Osteoblast (primary cell): ENCODE results near the gene SMPD3. TPM values are rescaled to one million over a fixed set of nuclear protein-coding genes. Genes with fewer than 3 reads are reported as not detected.

ENCODE experiments used
- DNase-seq: peaks from one replicate; pipeline ENCODE4 v3.0.0; 2011; ENCODE audit warnings: low spot score, mixed read lengths; ENCODE audit not compliant: insufficient read length; ENCODE audit errors: missing footprints
- H2AFZ ChIP-seq: 2 replicates; pipeline ENCODE4 v1.6.0; 2011; ENCODE audit warnings: mild to moderate bottlenecking, low read length
- H3K27ac ChIP-seq: 2 replicates; pipeline ENCODE4 v1.5.1; 2011; ENCODE audit warnings: mild to moderate bottlenecking, low read depth, low read length, moderate library complexity
- H3K27me3 ChIP-seq: 2 replicates; pipeline ENCODE4 v1.6.0; 2012; ENCODE audit warnings: mild to moderate bottlenecking, control low read depth, inconsistent platforms, low read length, moderate library complexity; ENCODE audit not compliant: insufficient read depth
- H3K36me3 ChIP-seq: 2 replicates; pipeline ENCODE4 v1.5.1; 2011; ENCODE audit warnings: mild to moderate bottlenecking, low read length, control low read depth, moderate library complexity; ENCODE audit not compliant: insufficient read depth
- H3K4me1 ChIP-seq: 2 replicates; pipeline ENCODE4 v1.5.1; 2011; ENCODE audit warnings: mild to moderate bottlenecking, low read length, control low read depth, moderate library complexity; ENCODE audit not compliant: insufficient read depth
- H3K4me2 ChIP-seq: 2 replicates; pipeline ENCODE4 v1.6.0; 2011; ENCODE audit warnings: mild to moderate bottlenecking, low read length; ENCODE audit not compliant: insufficient read depth
- H3K4me3 ChIP-seq: fragments of 200-600 bp; sonication (generic); 3 replicates; pipeline ENCODE4 v1.5.1; 2012; ENCODE audit warnings: mild to moderate bottlenecking, low read length, inconsistent platforms; ENCODE audit not compliant: insufficient read depth
- H3K79me2 ChIP-seq: 2 replicates; pipeline ENCODE4 v1.6.0; 2012; ENCODE audit warnings: mild to moderate bottlenecking, low read length, control low read depth, inconsistent platforms; ENCODE audit not compliant: insufficient read depth
- H3K9me3 ChIP-seq: 2 replicates; pipeline ENCODE4 v1.5.1; 2011; ENCODE audit warnings: low read depth, low read length, control low read depth
- H4K20me1 ChIP-seq: 2 replicates; pipeline ENCODE4 v1.6.0; 2012; ENCODE audit warnings: mild to moderate bottlenecking, low read length, control low read depth; ENCODE audit not compliant: insufficient read depth
- total RNA-seq: library from RNA; depleted of rRNA; stranded (reverse); fragments of >200 nt; gene quantifications from 2 replicates; pipeline ENCODE4 v1.2.3, GENCODE V29; 2012
- TF ChIP-seq, protein P1 (sequence below): IDR thresholded peaks from 2 replicates; pipeline ENCODE4 v1.5.1; 2011; ENCODE audit warnings: mild to moderate bottlenecking, low read depth, low read length, moderate library complexity; ENCODE audit errors: extremely low read depth

SMPD3 gene
- total RNA-seq, 1 donor: 0.72 TPM

DNA sequence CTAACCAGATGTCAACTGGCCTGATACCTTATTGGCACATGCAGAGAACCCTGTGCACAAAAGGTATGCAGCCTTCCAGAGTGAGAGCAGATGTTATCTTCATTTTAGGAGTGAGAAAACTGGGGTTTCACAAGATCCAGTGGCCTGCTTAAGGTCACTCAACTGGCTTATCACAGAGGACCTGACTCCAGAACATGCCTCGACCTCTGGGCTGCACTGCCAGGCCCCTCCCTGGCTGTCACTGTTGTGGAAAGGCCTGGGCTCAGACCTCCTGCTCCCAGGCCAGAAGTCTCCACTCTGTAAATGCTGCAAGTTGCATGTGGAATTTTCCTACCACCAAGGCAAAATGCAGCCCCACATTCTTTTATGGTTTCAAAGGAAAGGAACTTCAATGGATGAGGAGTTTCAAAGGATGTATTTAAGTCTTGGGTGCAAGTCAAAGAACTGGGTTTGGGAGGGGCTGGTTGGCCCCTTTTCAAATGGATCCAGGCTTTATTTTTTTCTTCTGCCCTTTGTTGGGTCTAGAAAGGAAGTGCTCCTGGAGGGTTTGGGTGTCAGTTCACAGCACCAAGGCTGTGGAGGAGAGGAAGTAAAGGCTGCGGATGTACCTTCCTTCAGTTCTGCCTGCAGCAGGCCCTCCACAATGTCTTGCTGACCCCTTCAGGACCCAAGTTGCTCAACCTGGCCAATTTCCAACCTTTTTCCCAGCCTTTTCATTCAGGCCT, 30.4 kb upstream of the SMPD3 start:
- no peak for DNase-seq
- Histone ChIP-seq H3K36me3 (no peaks in the 10 kb centered on the region), H3K4me2 (no peak overlapping the region), H3K4me1 (no peaks in the 10 kb centered on the region), H3K9me3 (no peaks in the 10 kb centered on the region), H3K4me3 (no peak overlapping the region), H3K27ac (no peak overlapping the region), H3K79me2 (no peaks in the 10 kb centered on the region), H3K27me3 (no peaks in the 10 kb centered on the region), H4K20me1 (no peaks in the 10 kb centered on the region), H2AFZ (no peak overlapping the region)
- TF ChIP-seq, protein P1, sequence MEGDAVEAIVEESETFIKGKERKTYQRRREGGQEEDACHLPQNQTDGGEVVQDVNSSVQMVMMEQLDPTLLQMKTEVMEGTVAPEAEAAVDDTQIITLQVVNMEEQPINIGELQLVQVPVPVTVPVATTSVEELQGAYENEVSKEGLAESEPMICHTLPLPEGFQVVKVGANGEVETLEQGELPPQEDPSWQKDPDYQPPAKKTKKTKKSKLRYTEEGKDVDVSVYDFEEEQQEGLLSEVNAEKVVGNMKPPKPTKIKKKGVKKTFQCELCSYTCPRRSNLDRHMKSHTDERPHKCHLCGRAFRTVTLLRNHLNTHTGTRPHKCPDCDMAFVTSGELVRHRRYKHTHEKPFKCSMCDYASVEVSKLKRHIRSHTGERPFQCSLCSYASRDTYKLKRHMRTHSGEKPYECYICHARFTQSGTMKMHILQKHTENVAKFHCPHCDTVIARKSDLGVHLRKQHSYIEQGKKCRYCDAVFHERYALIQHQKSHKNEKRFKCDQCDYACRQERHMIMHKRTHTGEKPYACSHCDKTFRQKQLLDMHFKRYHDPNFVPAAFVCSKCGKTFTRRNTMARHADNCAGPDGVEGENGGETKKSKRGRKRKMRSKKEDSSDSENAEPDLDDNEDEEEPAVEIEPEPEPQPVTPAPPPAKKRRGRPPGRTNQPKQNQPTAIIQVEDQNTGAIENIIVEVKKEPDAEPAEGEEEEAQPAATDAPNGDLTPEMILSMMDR: no peak

DNA sequence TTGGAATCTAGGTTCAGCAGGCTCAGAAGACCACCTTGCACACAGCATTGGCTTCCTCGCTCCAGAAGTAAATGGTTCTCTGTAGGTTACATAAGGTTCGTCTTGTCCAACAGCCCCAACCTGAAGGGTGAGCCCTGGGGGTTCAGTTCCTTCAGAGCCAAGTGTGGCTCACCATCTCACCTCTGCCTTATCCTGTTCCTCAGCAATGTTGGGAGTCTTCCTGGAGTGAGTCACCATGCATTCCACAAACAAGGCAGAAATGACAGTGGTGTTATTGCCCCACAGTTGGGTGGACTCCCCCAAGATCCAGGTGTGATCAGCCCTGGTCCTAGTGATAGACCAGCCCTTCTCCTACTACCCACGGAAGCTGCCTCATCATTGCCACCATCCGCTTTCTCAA, 26.8 kb upstream of the SMPD3 start:
- Histone ChIP-seq H2AFZ (no peak overlapping the region), H3K36me3 (no peaks in the 10 kb centered on the region), H3K79me2 (no peaks in the 10 kb centered on the region), H3K4me2 (no peak overlapping the region), H3K27me3 (peaks cover 9% of the 10 kb centered on the region), H3K9me3 (no peaks in the 10 kb centered on the region), H3K4me3 (no peak overlapping the region), H3K27ac (no peak overlapping the region), H3K4me1 (no peaks in the 10 kb centered on the region), H4K20me1 (no peaks in the 10 kb centered on the region)
- no peak for DNase-seq
- TF ChIP-seq, protein P1: no peak

DNA sequence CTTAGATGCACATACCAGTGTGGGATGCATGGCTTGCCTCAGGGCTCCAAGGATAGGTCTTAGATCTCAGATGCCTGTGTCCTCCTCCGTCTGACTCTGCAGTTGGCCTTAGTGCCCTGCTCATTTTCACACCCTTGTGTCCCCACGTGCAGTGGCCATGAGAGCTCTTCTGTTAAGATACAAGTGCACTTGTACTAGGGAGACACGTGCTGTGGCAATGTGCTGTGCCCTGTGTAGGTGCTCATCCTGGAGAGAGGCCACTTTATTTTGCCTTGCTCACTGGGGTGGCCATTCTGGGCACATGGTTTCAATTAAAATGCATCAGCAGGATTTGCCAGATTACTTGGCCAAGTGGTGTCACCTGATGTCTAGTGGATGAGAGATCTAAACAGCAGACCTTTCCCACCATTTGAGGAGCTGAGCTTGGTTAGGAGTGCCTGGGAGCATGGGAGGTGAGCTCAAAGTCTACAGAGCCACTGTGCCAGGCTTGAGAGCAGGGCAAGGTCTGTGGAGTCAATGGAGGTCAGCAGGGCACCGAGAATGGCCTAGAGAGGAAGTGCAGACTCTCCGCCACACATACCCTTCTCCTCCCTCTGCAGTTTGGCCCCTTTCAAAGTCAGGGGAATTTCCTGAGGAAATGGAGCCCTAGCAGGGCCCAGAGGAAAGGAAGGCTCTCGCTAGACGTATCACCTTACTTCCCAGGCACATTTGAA, 25.2 kb upstream of the SMPD3 start:
- TF ChIP-seq, protein P1: no peak

DNA sequence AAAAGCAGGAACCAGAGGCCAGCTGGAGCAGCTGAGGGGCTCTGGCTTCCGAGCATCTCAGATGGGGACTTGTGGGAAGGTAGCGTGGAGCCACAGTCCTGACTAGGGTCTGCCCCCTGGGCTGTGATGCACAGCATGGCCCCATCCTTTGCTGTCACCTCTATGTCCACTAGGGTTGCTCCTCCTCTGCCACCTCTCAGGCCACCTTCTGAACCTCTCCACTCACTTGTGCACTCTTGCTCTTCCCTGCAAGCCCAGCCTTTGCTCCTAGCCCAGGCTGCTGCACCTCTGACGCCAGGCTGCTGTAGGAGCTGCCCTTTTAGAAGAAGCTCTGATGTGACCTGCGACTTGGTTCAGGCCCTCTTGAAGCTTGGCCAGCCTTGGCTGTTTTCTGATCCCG, 24.3 kb upstream of the SMPD3 start:
- TF ChIP-seq, protein P1: no peak
- H3K9me3 ChIP-seq: no peaks in the 10 kb centered on the region

More for the DNA sequence above, 25.2 kb upstream of the SMPD3 start:
- peak; percentile 27 for DNase-seq
- H3K9me3 ChIP-seq: no peaks in the 10 kb centered on the region
- H3K4me2 ChIP-seq: no peak overlapping the region
- H3K4me3 ChIP-seq: no peak overlapping the region
- no peaks in the 10 kb centered on the region for H3K36me3 ChIP-seq
- no peaks in the 10 kb centered on the region for H3K4me1 ChIP-seq
- no peak overlapping the region for H2AFZ ChIP-seq
- H3K79me2 ChIP-seq: no peaks in the 10 kb centered on the region
- no peak overlapping the region for H3K27ac ChIP-seq
- peaks cover 17% of the 10 kb centered on the region for H3K27me3 ChIP-seq
- H4K20me1 ChIP-seq: no peaks in the 10 kb centered on the region

More for the DNA sequence above, 24.3 kb upstream of the SMPD3 start:
- Histone ChIP-seq H3K27me3 (peaks cover 22% of the 10 kb centered on the region), H3K4me2 (no peak overlapping the region), H2AFZ (no peak overlapping the region), H4K20me1 (no peaks in the 10 kb centered on the region), H3K27ac (no peak overlapping the region), H3K36me3 (no peaks in the 10 kb centered on the region), H3K79me2 (no peaks in the 10 kb centered on the region), H3K4me1 (no peaks in the 10 kb centered on the region), H3K4me3 (no peak overlapping the region)
- DNase-seq: no peak
